HepG2 (cell line): ENCODE measurements around the gene NCCRP1. TPM values are rescaled to one million over a fixed set of nuclear protein-coding genes. Genes with fewer than 3 reads are reported as not detected.

Experiments
- ATAC-seq: fragments of 200-7000 bp; cut with Tn5 transposase; 3 replicates; pipeline ENCODE4 v1.9.1; 2020; ENCODE audit warnings: mild to moderate bottlenecking, moderate library complexity
- BruUV-seq: library from RNA; stranded (reverse); fragments of 400-500 nt; replicated peaks from 2 replicates; lab custom pipeline; 2021; lab: Mats Ljungman, UMichigan
- CTCF ChIA-PET: fragments of 300-600 bp; formaldehyde crosslinking; extraction: SDS; loops from one replicate; lab custom pipeline; 2021; ENCODE audit warnings: low total read pairs, inconsistent platforms, low intra/inter-chr PET ratio; lab: Yijun Ruan, JAX
- POLR2A ChIA-PET: fragments of 350-600 bp; sonication (Branson Sonifier 250); formaldehyde crosslinking; loops from one replicate; lab custom pipeline; 2020; ENCODE audit warnings: antibody characterized with exemption, inconsistent platforms; lab: Yijun Ruan, JAX
- DNase-seq: peaks from one replicate; pipeline ENCODE4 v3.0.0-alpha.2; 2015; ENCODE audit warnings: low spot score
- FAIRE-seq: peaks from 3 replicates; lab custom pipeline; 2011; peaks lifted over from hg19 to GRCh38; lab: Jason Lieb, UNC
- H2AFZ ChIP-seq: one replicate; pipeline ENCODE4 v1.6.1; 2011; ENCODE audit warnings: low read length, inconsistent platforms
- H3K27ac ChIP-seq: fragments of 300-600 bp; 3 replicates; pipeline ENCODE4 v1.8.0; 2011; ENCODE audit warnings: mixed run types, mild to moderate bottlenecking, mixed read lengths, low read length, inconsistent platforms; ENCODE audit not compliant: insufficient read depth; ENCODE audit errors: extremely low read length
- H3K27me3 ChIP-seq, 2 experiments: fragments of 200-600 bp in 1 of 2; 2 replicates in 1 of 2; 3 replicates in 1 of 2; pipeline versions ENCODE4 v1.6.0 to v1.8.0; 2011; ENCODE audit warnings: low read length in 2 of 2, mild to moderate bottlenecking in 2 of 2, moderate library complexity in 2 of 2, inconsistent platforms in 1 of 2; ENCODE audit not compliant: insufficient read depth in 2 of 2, control insufficient read depth in 1 of 2
- H3K36me3 ChIP-seq, 2 experiments: fragments of 200-600 bp in 1 of 2; replicated peaks in 1 of 2; 2 replicates in 1 of 2; 3 replicates in 1 of 2; pipeline versions ENCODE4 v1.5.1 to v1.8.0; 2011; ENCODE audit warnings: low read length in 2 of 2, inconsistent platforms in 1 of 2; ENCODE audit not compliant: insufficient read depth in 2 of 2, control insufficient read depth in 1 of 2
- H3K4me1 ChIP-seq: 2 replicates; pipeline ENCODE4 v1.5.1; 2012; ENCODE audit warnings: low read length, inconsistent platforms; ENCODE audit not compliant: insufficient read depth
- H3K4me2 ChIP-seq: 2 replicates; pipeline ENCODE4 v1.6.0; 2011; ENCODE audit warnings: low read depth, low read length, inconsistent platforms
- H3K4me3 ChIP-seq, 3 experiments: fragments of 200-600 bp in 1 of 3; sonication (generic), shearing (Covaris generic) in 1 of 3; replicated peaks in 1 of 3; 2 replicates each; pipeline ENCODE4 v1.5.1; 2011 to 2016; ENCODE audit warnings: low read length in 3 of 3, inconsistent platforms in 2 of 3, low read depth in 2 of 3, mild to moderate bottlenecking in 2 of 3, control low read depth in 1 of 3, mixed read lengths in 1 of 3; ENCODE audit not compliant: insufficient read depth in 1 of 3
- H3K79me2 ChIP-seq: one replicate; pipeline ENCODE4 v1.6.1; 2011; ENCODE audit warnings: low read length, inconsistent platforms; ENCODE audit not compliant: insufficient read depth
- H3K9ac ChIP-seq: 2 replicates; pipeline ENCODE4 v1.6.0; 2011; ENCODE audit warnings: mild to moderate bottlenecking, low read depth, low read length, inconsistent platforms; ENCODE audit not compliant: insufficient read depth
- H3K9me3 ChIP-seq: 2 replicates; pipeline ENCODE4 v1.5.1; 2012; ENCODE audit warnings: mild to moderate bottlenecking, low read length
- H4K20me1 ChIP-seq: 2 replicates; pipeline ENCODE4 v1.6.0; 2011; ENCODE audit warnings: inconsistent platforms, mild to moderate bottlenecking, low read length, moderate library complexity; ENCODE audit not compliant: insufficient read depth
- GMEB2 ChIP-seq: IDR thresholded peaks from 2 replicates; pipeline ENCODE4 v1.6.1; 2016; ENCODE audit warnings: missing biosample characterization, missing genetic modification reagents, low read depth
- HOMEZ ChIP-seq: IDR thresholded peaks from 2 replicates; pipeline ENCODE4 v1.6.1; 2016; ENCODE audit warnings: low read depth
- MIER3 ChIP-seq: IDR thresholded peaks from 2 replicates; pipeline ENCODE4 v1.6.1; 2016; ENCODE audit warnings: missing compliant biosample characterization, borderline replicate concordance
- SKIL ChIP-seq: sonication (generic); formaldehyde crosslinking; IDR thresholded peaks from 2 replicates; pipeline ENCODE4 v1.8.0; 2022; ENCODE audit warnings: missing genetic modification reagents, mild to moderate bottlenecking, moderate library complexity, borderline replicate concordance
- ZNF224 ChIP-seq: sonication (generic); formaldehyde crosslinking; IDR thresholded peaks from 2 replicates; pipeline ENCODE4 v1.5.0; 2020; ENCODE audit warnings: mild to moderate bottlenecking, missing genetic modification reagents
- ZNF564 ChIP-seq: sonication (generic); formaldehyde crosslinking; IDR thresholded peaks from 2 replicates; pipeline ENCODE4 v1.8.1; 2023; ENCODE audit warnings: mild to moderate bottlenecking, missing genetic modification reagents
- ZNF574 ChIP-seq: sonication (generic); formaldehyde crosslinking; IDR thresholded peaks from 2 replicates; pipeline ENCODE4 v1.4.0; 2020; ENCODE audit warnings: missing genetic modification reagents
- ZSCAN22 ChIP-seq: sonication (generic); formaldehyde crosslinking; IDR thresholded peaks from 2 replicates; pipeline ENCODE4 v1.4.0; 2020; ENCODE audit warnings: mild to moderate bottlenecking, missing genetic modification reagents
- WGBS: methylation state at CpG from one replicate; pipeline ENCODE4 v1.1.6; 2017; ENCODE audit warnings: low lambda C conversion rate; 5-methylcytosine and 5-hydroxymethylcytosine counted together
- in situ Hi-C: cut with HindIII; loops from 2 replicates; pipeline ENCODE4 v1.10.0; 2017; ENCODE audit warnings: low pct_unique_long_range_greater_than_20kb; ENCODE audit not compliant: extremely low pct_ligation_motif_present
- intact Hi-C: fragments of 100-400 bp; cut with micrococcal nuclease; formaldehyde crosslinking; loops from one replicate; pipeline ENCODE4 v1.10.0; 2022; ENCODE audit not compliant: unreplicated experiment
- polyA plus RNA-seq, 8 experiments: library from polyadenylated mRNA; depleted of rRNA in 3 of 8; stranded (reverse) in 7 of 8; unstranded in 1 of 8; fragments of >200 nt; fragmentation: Illumina TruSeq in 4 of 8; extraction: Trizol in 4 of 8; gene quantifications; 2 replicates each; pipeline versions ENCODE4 v1.2.1 to v1.2.3, GENCODE V29; 2011 to 2016; ENCODE audit warnings: low read depth in 4 of 8, missing spikeins in 1 of 8, mixed read lengths in 1 of 8; ENCODE audit not compliant: insufficient read depth in 1 of 8
- total RNA-seq, 5 experiments: library from RNA; depleted of rRNA; stranded (reverse); fragments of >200 nt; fragmentation: Illumina TruSeq; extraction: Trizol; gene quantifications; 2 replicates each; pipeline ENCODE4 v1.2.3, GENCODE V29; 2016; ENCODE audit warnings: low read depth in 1 of 5

NCCRP1 gene
- total and polyA plus RNA-seq, 2 of the 13 experiments (the other 11 are each of a cell fraction or from before 2014, with no cell fraction given) = not detected

- Histone ChIP-seq H3K36me3 (no peaks in the 10 kb centered on the region), H2AFZ (no peak overlapping the region), H3K27ac (no peak overlapping the region), H4K20me1 (no peaks in the 10 kb centered on the region), H3K4me1 (no peaks in the 10 kb centered on the region), H3K27me3 (no peaks in the 10 kb centered on the region; a peak in 1 of 5 replicates), H3K9ac (no peak overlapping the region), H3K79me2 (no peaks in the 10 kb centered on the region), H3K4me3 (no peak overlapping the region), H3K4me2 (no peak overlapping the region), H3K9me3 (no peaks in the 10 kb centered on the region)
- intact Hi-C loops (no loop called here), in situ Hi-C loops (no loop called here)
- ChIA-PET POLR2A (no interaction called here), CTCF (no interaction called here)
- WGBS = 80% methylated on average over 53 of the region's 92 CpGs
- no TSS peak for BruUV-seq
- no peak for TF ChIP-seq ZSCAN22
- FAIRE-seq (no peak), ATAC-seq (no peak), DNase-seq (no peak)
These were observed 51.2 kb downstream of the NCCRP1 start for GRCh38 chr19:39247701-39248664.

- H3K4me3 ChIP-seq = no peak within 1 kb of the TSS
- ATAC-seq (no peak), DNase-seq (no peak), FAIRE-seq (no peak)
- WGBS = 9% methylated on average over 5 of the region's 13 CpGs
- intact Hi-C loops (no loop called here), in situ Hi-C loops (no loop called here)
- no peaks in the 10 kb centered on the region for H3K4me1 ChIP-seq
- BruUV-seq = no TSS peak
- no peaks in the 10 kb centered on the region for H3K79me2 ChIP-seq
- POLR2A ChIA-PET = no interaction called here
- no peaks in the 10 kb centered on the region for H3K9me3 ChIP-seq
- CTCF ChIA-PET = no interaction called here
- H3K27ac ChIP-seq = no peak within 1 kb of the TSS
- no peaks in the 10 kb centered on the region; a peak in 1 of 5 replicates for H3K27me3 ChIP-seq
- H3K36me3 ChIP-seq = no peaks in the 10 kb centered on the region
- H3K9ac ChIP-seq = no peak within 1 kb of the TSS
- H3K4me2 ChIP-seq = no peak within 1 kb of the TSS
- H2AFZ ChIP-seq = no peak within 1 kb of the TSS
- no peaks in the 10 kb centered on the region for H4K20me1 ChIP-seq
- no peak for TF ChIP-seq ZNF224 (CRISPR knock-in tag)
- TF ChIP-seq HOMEZ (CRISPR knock-in tag) = no peak
- no peak for TF ChIP-seq ZNF574 (CRISPR knock-in tag)
- TF ChIP-seq SKIL (CRISPR knock-in tag) = no peak
- TF ChIP-seq MIER3 = no peak
- no peak for TF ChIP-seq GMEB2 (CRISPR knock-in tag)
- TF ChIP-seq ZNF564 (CRISPR knock-in tag) = no peak
These were observed 52.0 kb downstream of the NCCRP1 start, which contains the start of gene IFNL4 for GRCh38 chr19:39248806-39249205. IFNL4 (minus strand) TSS chr19:39248856.
